BE2C (cell line): ENCODE data around the gene GUCY2D.

Experiments
- DNase-seq: peaks from one replicate; pipeline ENCODE4 v3.0.0-alpha.2; 2020
- H3K27me3 ChIP-seq: fragments of 250-450 bp; sonication (Bioruptor Pico); 2 replicates; pipeline ENCODE4 v1.5.1; 2020; ENCODE audit warnings: mild to moderate bottlenecking
- H3K36me3 ChIP-seq: fragments of 250-450 bp; sonication (Bioruptor Pico); 2 replicates; pipeline ENCODE4 v1.5.1; 2020; ENCODE audit warnings: mild to moderate bottlenecking
- H3K4me1 ChIP-seq: fragments of 250-450 bp; sonication (Bioruptor Pico); 2 replicates; pipeline ENCODE4 v1.5.1; 2020
- H3K4me3 ChIP-seq: 2 replicates; pipeline ENCODE4 v1.5.1; 2011; ENCODE audit warnings: low read depth, low read length
- H3K9me3 ChIP-seq: fragments of 250-450 bp; sonication (Bioruptor Pico); 2 replicates; pipeline ENCODE4 v1.5.1; 2020
- CTCF ChIP-seq: IDR thresholded peaks from 2 replicates; pipeline ENCODE4 v1.5.1; 2012; ENCODE audit warnings: mild to moderate bottlenecking, low read depth, low read length

GUCY2D gene

DNA sequence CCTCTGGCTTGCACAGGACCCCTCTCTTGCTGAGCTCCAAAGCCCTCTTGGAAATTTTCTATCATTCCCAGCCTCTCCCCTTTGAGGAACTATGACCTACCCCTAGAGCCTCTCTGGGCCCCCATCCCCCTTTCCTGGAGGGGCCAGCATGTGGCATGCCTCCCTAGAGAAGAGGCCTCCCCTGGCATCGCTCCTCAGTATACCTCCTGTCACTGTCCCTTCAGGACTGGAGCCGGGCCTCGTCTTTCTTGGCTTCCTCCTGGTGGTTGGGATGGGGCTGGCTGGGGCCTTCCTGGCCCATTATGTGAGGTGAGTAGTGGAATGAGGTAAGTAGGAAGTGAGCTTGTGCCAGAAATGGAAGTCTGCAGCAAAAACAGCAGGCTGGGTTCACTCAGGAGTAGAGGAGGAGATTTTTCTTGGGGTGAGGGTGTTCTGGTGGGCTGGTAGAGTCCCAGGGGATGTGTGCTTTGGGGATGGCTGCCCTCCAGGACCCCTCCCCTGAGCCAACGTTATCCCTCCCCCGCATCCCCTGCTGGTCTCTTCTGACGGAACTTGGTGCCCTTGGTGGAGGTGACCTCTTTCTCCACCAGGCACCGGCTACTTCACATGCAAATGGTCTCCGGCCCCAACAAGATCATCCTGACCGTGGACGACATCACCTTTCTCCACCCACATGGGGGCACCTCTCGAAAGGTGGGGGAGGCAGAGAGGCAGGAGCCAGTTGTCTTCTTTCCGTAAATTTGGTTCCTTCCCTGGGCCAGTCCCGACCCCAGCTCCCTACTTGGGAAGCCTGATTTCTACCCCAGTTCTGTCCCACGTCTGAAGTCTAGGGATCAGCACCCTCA, 4.6 kb downstream of the GUCY2D start:
- H3K36me3 ChIP-seq: no peaks in the 10 kb centered on the region
- H3K9me3 ChIP-seq: no peaks in the 10 kb centered on the region
- H3K27me3 ChIP-seq: peaks cover 18% of the 10 kb centered on the region
- no peaks in the 10 kb centered on the region for H3K4me1 ChIP-seq
- no peak for DNase-seq
- no peak for TF ChIP-seq CTCF
- H3K4me3 ChIP-seq: no peak overlapping the region

DNA sequence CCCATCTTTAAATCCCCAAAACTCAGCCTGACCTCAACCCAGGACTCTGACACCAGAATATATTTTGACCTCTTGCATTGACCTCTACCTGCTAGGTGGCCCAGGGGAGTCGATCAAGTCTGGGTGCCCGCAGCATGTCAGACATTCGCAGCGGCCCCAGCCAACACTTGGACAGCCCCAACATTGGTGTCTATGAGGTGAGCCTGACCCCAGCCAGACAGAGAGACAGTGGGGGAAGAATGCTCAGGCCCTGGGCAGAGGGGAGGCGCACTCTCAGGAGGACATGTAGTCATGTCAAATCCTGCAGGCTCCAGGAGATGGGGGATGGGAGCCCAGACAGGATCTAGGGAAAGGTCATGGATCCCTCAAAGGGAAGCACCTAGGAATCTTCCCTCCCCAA, 5.4 kb downstream of the GUCY2D start:
- no peak for DNase-seq
- Histone ChIP-seq H3K9me3 (no peaks in the 10 kb centered on the region), H3K4me3 (no peak overlapping the region), H3K4me1 (no peaks in the 10 kb centered on the region), H3K27me3 (peaks cover 11% of the 10 kb centered on the region), H3K36me3 (no peaks in the 10 kb centered on the region)
- no peak for TF ChIP-seq CTCF

DNA sequence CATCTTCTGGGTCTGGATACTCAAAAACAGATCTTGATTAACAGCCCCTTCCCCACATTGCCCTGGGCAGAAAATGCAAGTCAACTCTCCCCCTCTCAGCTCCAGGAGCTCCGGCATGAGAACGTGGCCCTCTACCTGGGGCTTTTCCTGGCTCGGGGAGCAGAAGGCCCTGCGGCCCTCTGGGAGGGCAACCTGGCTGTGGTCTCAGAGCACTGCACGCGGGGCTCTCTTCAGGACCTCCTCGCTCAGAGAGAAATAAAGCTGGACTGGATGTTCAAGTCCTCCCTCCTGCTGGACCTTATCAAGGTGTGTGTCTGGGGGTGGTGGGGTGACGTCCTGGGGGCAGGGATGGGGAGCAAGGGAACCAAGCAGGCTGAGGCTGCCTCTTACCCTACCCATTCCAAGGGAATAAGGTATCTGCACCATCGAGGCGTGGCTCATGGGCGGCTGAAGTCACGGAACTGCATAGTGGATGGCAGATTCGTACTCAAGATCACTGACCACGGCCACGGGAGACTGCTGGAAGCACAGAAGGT, 9.7 kb downstream of the GUCY2D start:
- H3K27me3 ChIP-seq: no peaks in the 10 kb centered on the region
- H3K36me3 ChIP-seq: no peaks in the 10 kb centered on the region
- no peaks in the 10 kb centered on the region; the same call in 1 of the 2 replicates for H3K4me1 ChIP-seq
- TF ChIP-seq CTCF: no peak
- H3K9me3 ChIP-seq: no peaks in the 10 kb centered on the region
- no peak overlapping the region for H3K4me3 ChIP-seq
- no peak for DNase-seq

GRCh38 chr17:8012996-8013640, 10.7 kb downstream of the GUCY2D start:
- Histone ChIP-seq H3K36me3 (no peaks in the 10 kb centered on the region), H3K4me1 (no peaks in the 10 kb centered on the region; the same call in 1 of the 2 replicates), H3K4me3 (no peak overlapping the region), H3K27me3 (no peaks in the 10 kb centered on the region), H3K9me3 (no peaks in the 10 kb centered on the region)
- no peak for TF ChIP-seq CTCF
- DNase-seq: no peak

- Histone ChIP-seq H3K4me3 (no peak overlapping the region), H3K9me3 (no peaks in the 10 kb centered on the region), H3K4me1 (no peaks in the 10 kb centered on the region; the same call in 1 of the 2 replicates), H3K36me3 (no peaks in the 10 kb centered on the region), H3K27me3 (no peaks in the 10 kb centered on the region)
- TF ChIP-seq CTCF: no peak
- no peak for DNase-seq
Measured at GRCh38 chr17:8013731-8014557, 11.5 kb downstream of the GUCY2D start.
